Fibroblast of the aortic adventitia (primary cell): ENCODE measurements around the gene HAP1. TPM values are rescaled to one million over a fixed set of nuclear protein-coding genes. Genes with fewer than 3 reads are reported as not detected.

ENCODE experiments used
- DNase-seq: peaks from one replicate; pipeline ENCODE4 v3.0.0-alpha.2; 2010; ENCODE audit warnings: low read depth
- H3K4me3 ChIP-seq: 2 replicates; pipeline ENCODE4 v1.5.1; 2011; ENCODE audit warnings: low read depth, mild to moderate bottlenecking, control low read depth, low read length, moderate library complexity
- total RNA-seq: library from RNA; depleted of rRNA; stranded (reverse); fragments of >200 nt; gene quantifications from 2 replicates; pipeline ENCODE4 v1.2.3, GENCODE V29; 2012; ENCODE audit warnings: low replicate concordance
- TF ChIP-seq, protein P1 (sequence below): IDR thresholded peaks from 2 replicates; pipeline ENCODE4 v1.5.1; 2011; ENCODE audit warnings: mild to moderate bottlenecking, low read length, control low read depth, inconsistent platforms; ENCODE audit not compliant: insufficient read depth

HAP1 gene
- total RNA-seq, 1 donor, result under 0.01 TPM

DNA sequence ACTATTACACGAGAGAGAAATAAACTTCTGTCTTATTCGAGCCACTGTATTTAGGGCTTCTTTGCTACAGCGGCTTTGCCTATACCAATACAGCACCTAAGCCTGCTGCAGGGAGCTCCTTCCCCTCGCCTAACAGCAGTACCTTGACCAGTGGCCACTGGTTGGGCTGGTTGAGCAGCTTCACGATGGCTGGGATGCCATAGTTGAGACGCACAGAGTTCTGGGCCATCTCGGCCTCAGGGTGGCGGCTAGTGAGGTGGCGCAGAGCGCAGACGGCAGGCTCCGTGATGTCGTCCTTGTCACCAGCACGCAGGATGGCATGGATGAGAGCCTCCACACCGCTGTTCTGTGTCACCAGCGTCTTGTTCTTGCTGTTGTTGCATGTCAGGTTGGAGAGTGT is 28.4 kb upstream of the HAP1 start:
- no peak for DNase-seq
- no peak overlapping the region for H3K4me3 ChIP-seq
- TF ChIP-seq, protein P1, sequence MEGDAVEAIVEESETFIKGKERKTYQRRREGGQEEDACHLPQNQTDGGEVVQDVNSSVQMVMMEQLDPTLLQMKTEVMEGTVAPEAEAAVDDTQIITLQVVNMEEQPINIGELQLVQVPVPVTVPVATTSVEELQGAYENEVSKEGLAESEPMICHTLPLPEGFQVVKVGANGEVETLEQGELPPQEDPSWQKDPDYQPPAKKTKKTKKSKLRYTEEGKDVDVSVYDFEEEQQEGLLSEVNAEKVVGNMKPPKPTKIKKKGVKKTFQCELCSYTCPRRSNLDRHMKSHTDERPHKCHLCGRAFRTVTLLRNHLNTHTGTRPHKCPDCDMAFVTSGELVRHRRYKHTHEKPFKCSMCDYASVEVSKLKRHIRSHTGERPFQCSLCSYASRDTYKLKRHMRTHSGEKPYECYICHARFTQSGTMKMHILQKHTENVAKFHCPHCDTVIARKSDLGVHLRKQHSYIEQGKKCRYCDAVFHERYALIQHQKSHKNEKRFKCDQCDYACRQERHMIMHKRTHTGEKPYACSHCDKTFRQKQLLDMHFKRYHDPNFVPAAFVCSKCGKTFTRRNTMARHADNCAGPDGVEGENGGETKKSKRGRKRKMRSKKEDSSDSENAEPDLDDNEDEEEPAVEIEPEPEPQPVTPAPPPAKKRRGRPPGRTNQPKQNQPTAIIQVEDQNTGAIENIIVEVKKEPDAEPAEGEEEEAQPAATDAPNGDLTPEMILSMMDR, result no peak

DNA sequence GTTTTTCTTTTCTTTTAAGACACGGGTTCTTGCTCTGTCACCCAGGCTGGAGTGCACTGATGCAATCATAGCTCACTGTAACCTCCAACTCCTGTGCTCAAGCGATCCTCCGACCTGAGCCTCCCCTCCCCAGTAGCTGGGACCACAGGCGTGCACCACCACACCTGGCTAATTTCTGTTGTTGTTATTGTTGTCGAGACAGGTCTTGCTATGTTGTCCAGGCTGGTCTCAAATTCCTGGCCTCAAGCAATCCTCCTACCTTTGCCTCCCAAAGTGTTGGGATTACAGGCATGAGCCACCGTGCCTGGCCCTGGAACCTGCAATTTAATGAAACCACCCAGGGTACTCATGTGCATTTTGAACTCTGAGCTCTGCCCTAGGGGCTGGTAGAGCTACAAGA is 27.9 kb upstream of the HAP1 start:
- TF ChIP-seq, protein P1, result no peak
- H3K4me3 ChIP-seq, result no peak overlapping the region
- no peak for DNase-seq

DNA sequence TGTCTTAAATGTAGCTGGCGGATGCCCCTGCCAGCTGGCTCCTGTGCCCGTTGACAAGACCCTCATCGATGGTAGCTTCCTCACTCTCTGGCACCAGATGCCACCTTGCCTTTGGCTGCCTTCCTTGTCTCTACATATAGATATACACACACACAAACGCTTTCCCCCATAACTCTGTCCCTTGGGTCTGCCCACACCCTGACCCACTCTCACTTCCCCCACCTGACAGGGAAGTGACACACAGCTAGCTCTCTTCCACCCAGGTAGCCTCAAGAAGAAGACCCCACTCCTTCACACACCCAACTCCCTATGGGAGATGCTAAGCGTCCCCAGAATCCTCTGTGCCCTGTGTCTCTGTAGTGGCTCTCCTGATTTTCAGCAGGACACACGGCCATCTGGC is 26.4 kb upstream of the HAP1 start:
- TF ChIP-seq, protein P1, result no peak
- no peak for DNase-seq
- no peak overlapping the region for H3K4me3 ChIP-seq

DNA sequence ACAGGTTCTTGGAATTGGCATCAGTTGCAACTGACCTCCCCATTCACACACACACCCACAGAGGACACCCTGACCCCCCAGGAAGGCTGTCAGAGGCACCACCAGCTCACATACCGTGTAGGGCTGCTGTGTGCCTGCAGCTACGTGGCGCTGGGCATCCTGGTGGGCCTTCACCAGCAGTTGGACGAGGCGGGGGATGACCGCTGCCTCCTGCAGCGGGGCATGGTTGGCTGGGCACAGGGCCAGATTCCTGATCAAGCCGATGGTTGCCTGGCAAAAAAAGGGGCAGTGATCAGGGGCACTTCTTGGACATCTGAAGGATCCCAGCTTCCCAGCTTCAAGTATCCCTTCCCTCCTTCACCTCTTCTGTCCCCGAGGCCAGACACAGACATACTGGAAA is 24.2 kb upstream of the HAP1 start:
- TF ChIP-seq, protein P1, result no peak
- H3K4me3 ChIP-seq, result no peak overlapping the region
- DNase-seq, result no peak

DNA sequence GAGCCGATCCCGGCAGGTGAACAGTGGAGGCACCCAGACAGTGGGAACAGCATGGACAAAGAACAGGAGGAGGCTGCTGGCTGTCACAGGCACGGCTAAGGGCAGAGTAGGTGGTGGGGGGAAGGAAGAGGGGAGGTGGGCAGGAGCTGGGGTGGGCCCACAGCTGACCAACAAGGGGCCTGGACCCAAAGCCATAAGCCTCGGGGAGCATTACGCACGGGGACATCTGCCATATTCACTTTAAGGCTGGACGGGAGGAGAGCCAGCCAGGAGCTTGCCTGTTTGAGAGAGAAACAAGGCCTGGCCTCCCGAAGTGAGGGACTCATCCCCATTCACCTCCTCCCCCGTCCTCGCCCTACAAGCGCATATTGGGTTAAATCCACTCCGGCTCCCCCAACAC is 19.6 kb upstream of the HAP1 start:
- TF ChIP-seq, protein P1, result no peak
- H3K4me3 ChIP-seq, result no peak overlapping the region
- no peak for DNase-seq

DNA sequence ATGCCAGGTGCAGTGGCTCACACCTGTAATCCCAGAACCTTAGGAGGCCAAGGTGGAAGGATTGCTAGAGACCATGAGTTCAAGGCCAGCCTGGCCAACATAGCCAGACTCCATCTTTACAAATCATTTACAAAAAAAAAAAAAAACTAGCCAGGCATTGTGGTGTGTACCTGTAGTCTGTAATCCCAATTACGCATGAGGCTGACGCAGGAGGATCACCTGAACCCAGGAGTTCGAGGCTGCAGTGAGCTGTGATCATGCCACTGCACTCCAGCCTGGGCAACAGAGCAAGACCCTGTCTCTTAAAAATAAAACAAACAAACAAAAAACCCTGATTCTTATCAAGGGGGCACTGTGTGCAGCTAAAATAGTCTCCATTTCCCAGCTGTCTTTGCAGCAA is 16.8 kb upstream of the HAP1 start:
- TF ChIP-seq, protein P1, result no peak
- H3K4me3 ChIP-seq, result no peak overlapping the region
- DNase-seq, result no peak

DNA sequence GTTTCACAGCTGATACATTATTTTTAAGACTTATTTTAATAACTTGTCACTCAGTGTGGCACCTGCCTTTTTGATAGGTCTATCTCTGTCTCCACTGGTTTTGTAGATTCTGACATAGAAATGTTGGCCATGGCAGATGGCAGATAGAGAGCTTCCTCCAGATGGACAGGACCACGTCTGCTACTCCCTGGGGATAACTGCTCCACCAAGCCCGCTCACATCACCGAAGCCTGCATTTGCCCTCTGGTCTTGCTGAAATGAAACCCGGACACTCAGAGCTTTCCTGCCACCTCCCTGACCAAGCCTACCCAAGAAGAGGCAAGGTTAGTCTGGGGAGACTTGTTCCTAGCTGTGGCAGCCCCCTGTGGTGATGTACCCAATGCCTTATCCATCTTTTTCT is 16.4 kb upstream of the HAP1 start:
- TF ChIP-seq, protein P1, result no peak
- no peak for DNase-seq
- H3K4me3 ChIP-seq, result no peak overlapping the region
